Measurements from ENCODE around the gene CEP295NL. TPM values are rescaled to one million over a fixed set of nuclear protein-coding genes. Genes with fewer than 3 reads are reported as not detected.

The CEP295NL gene
- total and polyA plus RNA-seq, 9 donors, result 0.25 to 8.0 (median 4.4) TPM

- 77 to 78% (median 78%) methylated on average over 11 of the region's 11 CpGs for WGBS, 3 donors
These were observed 7.7 kb upstream of the CEP295NL start for GRCh38 chr17:78910497-78911284.

GRCh38 chr17:78908426-78908825, 5.4 kb upstream of the CEP295NL start:
- Histone ChIP-seq H3K9me3 (no peaks in the 10 kb centered on the region), H3K27ac (peak overlapping the region in 1 of 2 donors; percentile 44), H3K4me3 (no peak overlapping the region), H3K36me3 (no peaks in the 10 kb centered on the region), H3K27me3 (no peaks in the 10 kb centered on the region), H3K4me1 (ENCODE audit: insufficient read depth) (peaks cover 18% of the 10 kb centered on the region)
- WGBS, 3 donors, result 5 to 21% (median 5%) methylated on average over 4 of the region's 4 CpGs
- no peak for TF ChIP-seq EP300 (IDR thresholded peaks at IDR 0.05)
- TF ChIP-seq, protein P1, sequence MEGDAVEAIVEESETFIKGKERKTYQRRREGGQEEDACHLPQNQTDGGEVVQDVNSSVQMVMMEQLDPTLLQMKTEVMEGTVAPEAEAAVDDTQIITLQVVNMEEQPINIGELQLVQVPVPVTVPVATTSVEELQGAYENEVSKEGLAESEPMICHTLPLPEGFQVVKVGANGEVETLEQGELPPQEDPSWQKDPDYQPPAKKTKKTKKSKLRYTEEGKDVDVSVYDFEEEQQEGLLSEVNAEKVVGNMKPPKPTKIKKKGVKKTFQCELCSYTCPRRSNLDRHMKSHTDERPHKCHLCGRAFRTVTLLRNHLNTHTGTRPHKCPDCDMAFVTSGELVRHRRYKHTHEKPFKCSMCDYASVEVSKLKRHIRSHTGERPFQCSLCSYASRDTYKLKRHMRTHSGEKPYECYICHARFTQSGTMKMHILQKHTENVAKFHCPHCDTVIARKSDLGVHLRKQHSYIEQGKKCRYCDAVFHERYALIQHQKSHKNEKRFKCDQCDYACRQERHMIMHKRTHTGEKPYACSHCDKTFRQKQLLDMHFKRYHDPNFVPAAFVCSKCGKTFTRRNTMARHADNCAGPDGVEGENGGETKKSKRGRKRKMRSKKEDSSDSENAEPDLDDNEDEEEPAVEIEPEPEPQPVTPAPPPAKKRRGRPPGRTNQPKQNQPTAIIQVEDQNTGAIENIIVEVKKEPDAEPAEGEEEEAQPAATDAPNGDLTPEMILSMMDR (IDR thresholded peaks at IDR 0.05), result no peak
- TF ChIP-seq POLR2A (IDR thresholded peaks at IDR 0.05), result no peak
- DNase-seq, result no peak
- intact Hi-C loops (cut with DNase I), result no loop called here

More at GRCh38 chr17:78910497-78911284, 7.7 kb upstream of the CEP295NL start:
- Histone ChIP-seq H3K36me3 (no peaks in the 10 kb centered on the region), H3K9me3 (no peaks in the 10 kb centered on the region), H3K4me1 (ENCODE audit: insufficient read depth) (peaks cover 14% of the 10 kb centered on the region), H3K27me3 (no peaks in the 10 kb centered on the region), H3K27ac (no peak overlapping the region), H3K4me3 (no peak overlapping the region)
- TF ChIP-seq, protein P1 (IDR thresholded peaks at IDR 0.05), result no peak
- no peak for TF ChIP-seq POLR2A (IDR thresholded peaks at IDR 0.05)
- TF ChIP-seq EP300 (IDR thresholded peaks at IDR 0.05), result no peak
- intact Hi-C loops (cut with DNase I), result no loop called here
- DNase-seq, result no peak

- no peak overlapping the region for H3K4me3 ChIP-seq
- no peaks in the 10 kb centered on the region for H3K27me3 ChIP-seq
- 84 to 91% (median 88%) methylated on average over 7 of the region's 7 CpGs for WGBS, 3 donors
- H3K9me3 ChIP-seq, result no peaks in the 10 kb centered on the region
- intact Hi-C loops (cut with DNase I), result no loop called here
- no peak overlapping the region for H3K27ac ChIP-seq
- no peak for DNase-seq
- H3K36me3 ChIP-seq, result no peaks in the 10 kb centered on the region
- H3K4me1 ChIP-seq (ENCODE audit: insufficient read depth), result peaks cover 23% of the 10 kb centered on the region
- TF ChIP-seq, protein P1 (IDR thresholded peaks at IDR 0.05), result no peak
- TF ChIP-seq EP300 (IDR thresholded peaks at IDR 0.05) (no peak), POLR2A (IDR thresholded peaks at IDR 0.05) (no peak)
These were observed 2.5 kb upstream of the CEP295NL start for GRCh38 chr17:78905541-78905940.

GRCh38 chr17:78905116-78905515, 2.1 kb upstream of the CEP295NL start:
- TF ChIP-seq EP300 (IDR thresholded peaks at IDR 0.05), result no peak
- TF ChIP-seq, protein P1 (IDR thresholded peaks at IDR 0.05), result no peak
- H3K4me3 ChIP-seq, result no peak overlapping the region
- H3K36me3 ChIP-seq, result no peaks in the 10 kb centered on the region
- no peak overlapping the region for H3K27ac ChIP-seq
- intact Hi-C loops (cut with DNase I), result no loop called here
- no peaks in the 10 kb centered on the region for H3K9me3 ChIP-seq
- 78 to 87% (median 79%) methylated on average over 6 of the region's 6 CpGs for WGBS, 3 donors
- no peaks in the 10 kb centered on the region for H3K27me3 ChIP-seq
- no peak for DNase-seq
- H3K4me1 ChIP-seq (ENCODE audit: insufficient read depth), result peaks cover 23% of the 10 kb centered on the region
